Stimulated activated CD8-positive, alpha-beta memory T cell treated with anti-CD3 and anti-CD28 coated beads, Interleukin-15, amount 100 ng/mL, for 1 hour (primary cell): ENCODE results near the gene SYT3.
"Not testable (repeated sequence)": the region's sequence is repeated elsewhere in the genome, so short reads cannot be mapped to it uniquely, and the experiment has no call there.

ENCODE experiments used
- DNase-seq: peaks from one replicate; pipeline ENCODE4 v3.0.0-alpha.2; 2020; ENCODE audit warnings: low read depth

The SYT3 gene

GRCh38 chr19:50636317-50637085 is 3.2 kb downstream of the SYT3 start:
- no peak for DNase-seq

DNA sequence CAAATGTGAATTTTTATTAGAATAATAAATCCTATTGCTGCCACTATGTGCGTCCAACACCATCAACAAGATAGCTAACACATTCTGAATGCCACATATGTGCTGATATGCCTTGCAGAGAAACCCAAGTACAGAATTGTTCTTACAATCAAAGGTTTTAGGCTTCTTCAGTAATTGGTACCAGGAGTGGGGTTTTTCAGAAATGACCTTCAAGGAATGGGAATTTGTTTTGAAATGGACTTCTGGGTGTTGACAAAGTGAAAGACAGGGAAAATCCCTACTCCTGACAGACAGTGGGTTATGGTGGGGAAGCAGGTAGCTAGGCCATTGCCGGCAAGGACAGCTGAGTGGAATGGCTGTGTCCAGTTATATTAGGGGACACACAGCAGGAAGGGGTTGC is 5.7 kb downstream of the SYT3 start:
- DNase-seq, result no peak

DNA sequence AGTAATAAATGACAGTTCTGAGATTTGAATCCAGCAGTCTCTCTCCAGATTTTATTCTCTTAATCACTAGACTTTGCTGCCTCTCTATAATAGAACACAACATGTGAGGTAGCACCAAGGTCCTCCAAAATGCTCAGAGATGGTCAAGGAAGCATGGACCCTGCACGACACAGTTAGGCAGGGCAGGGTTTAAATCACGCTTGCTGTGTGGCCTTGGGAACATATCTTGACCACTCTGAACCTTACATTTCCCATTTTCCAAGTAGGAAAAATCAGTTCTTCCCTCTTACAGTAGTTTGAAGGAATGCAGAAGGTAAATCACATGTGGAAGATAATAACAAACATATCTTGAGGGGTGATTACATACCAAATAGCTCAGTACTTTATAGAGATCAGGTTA is 6.3 kb downstream of the SYT3 start:
- DNase-seq, result no peak

- DNase-seq, result no peak
These were observed 7.4 kb downstream of the SYT3 start for GRCh38 chr19:50632151-50632835.

- no peak for DNase-seq
These were observed 9.9 kb downstream of the SYT3 start for GRCh38 chr19:50629801-50630200.

GRCh38 chr19:50629194-50629593 is 10.5 kb downstream of the SYT3 start:
- no peak for DNase-seq

DNA sequence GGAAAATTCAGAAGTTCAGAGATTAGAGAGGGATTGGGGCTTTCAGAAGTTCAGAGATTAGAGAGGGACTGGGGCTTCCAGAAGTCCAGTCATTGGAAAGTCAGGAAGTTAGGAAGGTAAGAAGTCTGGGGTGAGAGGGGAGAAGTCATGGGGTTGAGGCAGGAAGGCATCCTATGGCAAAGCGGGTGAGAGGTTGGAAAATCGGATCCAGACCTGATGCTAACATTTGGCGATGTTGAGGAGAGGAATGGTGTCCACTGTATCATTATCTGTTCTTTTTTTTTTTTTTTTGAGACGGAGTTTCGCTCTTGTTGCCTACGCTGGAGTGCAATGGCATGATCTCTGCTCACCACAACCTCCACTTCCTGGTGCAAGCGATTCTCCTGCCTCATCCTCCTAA is 11.1 kb downstream of the SYT3 start:
- DNase-seq, result no peak

DNA sequence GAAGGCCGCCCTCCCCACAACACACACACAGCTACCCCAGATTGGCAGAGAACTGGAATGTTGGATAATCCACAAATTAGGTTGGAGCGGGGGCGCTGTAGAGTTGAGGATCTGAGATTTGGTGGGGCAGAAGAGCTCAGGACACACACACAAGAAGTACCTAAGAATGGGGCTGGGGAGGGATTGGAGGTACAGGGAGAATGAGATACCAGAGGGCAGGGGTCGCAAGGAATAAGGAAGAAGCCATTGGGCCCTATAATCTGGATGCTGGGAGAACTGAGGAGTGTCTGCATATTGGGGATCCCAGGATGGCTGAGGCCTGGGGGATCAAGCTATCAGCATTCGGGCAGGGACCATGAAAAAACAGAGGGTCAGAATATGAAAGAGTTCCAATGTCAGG is 11.5 kb downstream of the SYT3 start:
- DNase-seq, result no peak

GRCh38 chr19:50626795-50627194 is 12.9 kb downstream of the SYT3 start:
- no peak for DNase-seq

DNA sequence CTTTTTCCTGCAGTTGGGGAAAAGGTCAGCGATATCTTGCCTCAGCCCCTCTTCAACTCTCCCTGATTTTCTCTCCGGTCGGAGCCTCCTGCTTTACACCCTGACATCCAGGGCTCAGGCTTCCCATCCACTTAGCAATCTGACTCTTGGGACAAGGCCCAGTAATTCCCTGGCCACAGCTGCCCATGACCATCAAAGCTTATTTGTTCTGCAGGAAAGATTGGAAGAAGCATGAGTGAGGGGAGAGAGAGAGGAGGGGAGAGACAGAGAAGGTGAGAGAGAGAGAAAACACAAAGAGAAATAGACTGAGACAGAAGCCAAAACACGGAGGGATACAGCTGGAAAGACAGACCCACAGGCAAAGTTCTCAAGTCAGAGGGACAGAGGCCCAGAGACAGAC is 13.7 kb downstream of the SYT3 start:
- DNase-seq, result no peak

GRCh38 chr19:50624949-50625600 is 14.6 kb downstream of the SYT3 start:
- DNase-seq, result no peak

DNA sequence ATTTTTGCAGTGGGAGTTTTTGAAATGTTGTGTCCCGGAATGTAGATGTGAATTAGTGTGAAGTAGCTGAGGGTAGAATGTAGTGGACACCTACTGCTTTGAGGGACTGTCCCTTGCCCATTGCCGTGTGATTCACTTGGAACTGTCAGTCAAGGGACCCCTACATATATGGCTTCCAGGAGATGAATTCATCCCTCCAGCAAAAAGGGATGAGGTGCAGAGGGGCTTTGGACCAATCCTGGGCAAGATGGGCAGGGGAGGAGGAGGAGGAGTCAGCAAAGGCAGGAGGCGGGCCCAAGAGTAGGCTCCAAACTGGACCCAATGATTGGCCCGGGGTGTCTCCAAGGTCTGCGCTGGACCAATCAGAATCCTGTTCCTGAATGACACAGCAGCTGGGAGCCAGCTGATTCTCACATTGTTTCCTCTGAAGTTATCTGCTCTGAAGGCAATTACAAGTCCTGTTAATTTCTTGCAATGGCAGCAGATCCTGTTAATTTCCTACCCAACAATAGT is 19.2 kb downstream of the SYT3 start:
- DNase-seq, result not testable (repeated sequence)

- not testable (repeated sequence) for DNase-seq
These were observed 20.5 kb downstream of the SYT3 start for GRCh38 chr19:50619184-50619583.

GRCh38 chr19:50618379-50618778 is 21.3 kb downstream of the SYT3 start:
- not testable (repeated sequence) for DNase-seq

DNA sequence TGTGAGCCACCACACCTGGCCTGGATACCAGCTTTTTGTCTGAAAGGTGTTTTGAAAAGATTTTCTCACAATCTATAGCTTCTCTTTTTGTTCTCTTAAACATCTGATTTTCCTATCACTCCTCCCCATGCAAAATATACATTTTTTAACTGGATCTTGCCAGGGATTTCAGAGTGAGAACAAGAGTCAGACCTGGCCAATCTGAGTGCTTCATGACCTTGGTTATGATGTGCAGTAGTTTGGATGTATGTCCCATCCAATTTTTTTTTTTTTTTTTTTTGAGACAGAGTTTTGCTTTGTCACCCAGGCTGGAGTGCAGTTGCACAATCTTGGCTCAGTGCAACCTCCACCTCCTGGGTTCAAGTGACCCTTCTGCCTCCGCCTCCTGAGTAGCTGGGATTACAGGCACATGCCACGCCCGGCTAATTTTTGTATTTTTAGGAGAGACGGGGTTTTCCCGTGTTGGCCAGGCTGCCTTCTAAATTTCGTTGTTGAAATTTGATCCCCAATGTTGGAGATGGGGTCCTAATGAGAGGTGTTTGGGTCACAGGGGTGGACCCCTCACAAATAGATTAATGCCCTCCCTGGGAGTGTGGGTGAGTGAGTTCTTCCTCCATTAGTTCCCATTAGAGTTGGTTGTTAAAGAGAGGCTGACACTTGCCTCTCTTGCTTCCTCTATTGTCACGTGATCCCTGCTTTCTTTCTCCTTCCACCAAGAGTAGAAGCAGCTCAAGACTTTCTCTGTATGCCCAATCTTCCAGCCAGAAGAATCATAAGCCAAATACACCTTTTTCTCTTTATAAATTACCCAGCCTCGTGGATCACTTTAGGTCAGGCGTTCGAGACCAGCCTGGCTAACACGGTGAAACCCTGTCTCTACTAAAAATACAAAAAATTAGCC is 26.9 kb downstream of the SYT3 start:
- DNase-seq, result not testable (repeated sequence)

- peak; percentile 38 for DNase-seq
These were observed 31.6 kb downstream of the SYT3 start for GRCh38 chr19:50607874-50608785.

DNA sequence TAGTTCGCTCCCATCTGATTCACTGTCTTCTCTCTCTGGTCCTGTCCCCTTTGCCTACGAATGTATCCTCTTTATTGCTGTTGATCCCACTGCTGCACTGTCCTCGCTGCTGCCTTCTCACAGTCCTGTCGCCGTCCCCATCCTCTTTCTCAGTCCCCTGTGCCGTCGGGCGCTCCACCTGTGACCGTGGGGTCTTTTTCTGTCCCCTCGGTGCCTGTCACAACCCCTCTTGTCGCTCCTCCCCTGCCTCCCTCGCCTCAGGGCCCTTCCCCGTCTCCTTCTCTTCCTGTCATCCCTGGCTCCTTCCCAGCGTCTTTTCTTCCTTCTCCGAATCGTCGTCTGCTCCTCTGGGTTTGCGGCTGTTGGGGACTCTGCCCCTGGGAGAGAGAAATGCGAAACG is 32.3 kb downstream of the SYT3 start:
- DNase-seq, result no peak

DNA sequence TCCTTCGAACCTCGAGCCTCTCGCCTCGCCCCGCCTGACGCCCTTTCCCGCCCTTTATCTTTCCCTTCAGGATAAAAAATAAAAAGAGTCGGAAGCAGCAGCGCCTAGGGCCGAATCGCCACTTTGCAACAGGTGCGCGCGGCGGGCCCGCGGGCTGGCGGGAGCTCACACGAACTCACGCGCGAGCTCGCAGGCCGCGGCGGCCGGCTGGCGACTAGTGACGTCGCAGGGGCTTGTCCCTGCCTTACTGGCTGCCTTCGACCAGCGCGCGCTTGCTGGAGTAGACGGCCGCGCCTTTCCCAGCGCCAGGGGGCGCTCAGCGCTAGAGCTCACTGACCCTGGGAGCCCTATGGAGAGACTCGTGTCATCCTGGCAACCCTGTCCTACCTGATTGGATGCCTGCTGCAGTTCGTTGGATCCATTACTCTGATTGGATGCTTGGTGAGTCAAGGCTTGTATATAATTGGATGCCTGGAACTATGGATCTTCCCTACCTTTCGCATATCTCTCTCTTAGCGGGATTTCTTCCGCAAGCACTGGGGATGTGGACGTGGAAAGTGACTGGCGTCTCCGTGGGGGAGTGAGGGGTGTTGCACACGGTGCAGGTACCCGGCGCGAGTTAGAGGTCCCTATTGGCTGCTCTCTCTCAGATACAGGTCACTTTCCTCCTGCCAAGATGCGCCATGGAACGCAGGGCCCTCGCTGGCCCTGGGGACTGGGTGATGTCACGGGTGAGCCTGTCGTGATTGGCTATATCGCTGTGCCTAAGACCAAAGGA is 33.4 kb downstream of the SYT3 start:
- DNase-seq, result not testable (repeated sequence)

DNA sequence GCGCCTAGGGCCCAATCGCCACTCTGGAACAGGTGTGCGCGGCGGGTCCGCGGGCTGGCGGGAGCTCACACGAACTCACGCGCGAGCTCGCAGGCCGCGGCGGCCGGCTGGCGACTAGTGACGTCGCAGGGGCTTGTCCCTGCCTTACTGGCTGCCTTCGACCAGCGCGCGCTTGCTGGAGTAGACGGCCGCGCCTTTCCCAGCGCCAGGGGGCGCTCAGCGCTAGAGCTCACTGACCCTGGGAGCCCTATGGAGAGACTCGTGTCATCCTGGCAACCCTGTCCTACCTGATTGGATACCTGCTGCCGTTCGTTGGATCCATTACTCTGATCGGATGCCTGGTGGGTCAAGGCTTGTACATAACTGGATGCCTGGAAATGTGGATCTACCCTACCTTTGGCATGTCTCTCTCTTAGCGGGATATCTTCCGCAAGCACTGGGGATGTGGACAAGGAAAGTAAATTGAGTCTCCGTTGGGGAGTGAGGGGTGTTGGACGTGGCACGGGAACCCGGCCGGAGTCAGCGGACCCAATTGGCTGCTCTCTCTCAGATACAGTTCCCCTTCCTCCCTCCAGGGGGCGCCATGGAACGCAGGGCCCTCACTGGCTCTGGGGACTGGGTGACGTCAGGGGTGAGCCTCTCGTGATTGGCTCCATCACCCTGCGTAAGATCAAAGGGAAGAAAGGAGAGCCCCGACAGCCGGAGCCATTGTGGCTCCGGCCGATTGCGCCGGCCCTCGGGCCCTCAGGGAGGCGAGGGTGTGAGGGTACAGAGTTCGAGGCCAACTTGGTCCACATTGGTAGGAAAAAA is 35.2 kb downstream of the SYT3 start:
- DNase-seq, result not testable (repeated sequence)
